ENCODE data around the gene ABCD1.

Gene ABCD1

GRCh38 chrX:153778684-153779101 is 54.0 kb downstream of the ABCD1 start:
- no peak overlapping the region for H3K4me3 ChIP-seq (replicated peaks in 1 of 2; ENCODE audit: low read depth in 2 of 2, low read length in 2 of 2)
- TF ChIP-seq CTCF (IDR thresholded peaks at IDR 0.05; ENCODE audit: low read depth, low read length), result no peak
- no peak for DNase-seq (ENCODE audit: low read depth in 2 of 2)

GRCh38 chrX:153779891-153780677 is 55.4 kb downstream of the ABCD1 start:
- no peak for TF ChIP-seq CTCF (IDR thresholded peaks at IDR 0.05; ENCODE audit: low read depth, low read length)
- no peak for DNase-seq (ENCODE audit: low read depth in 2 of 2)

GRCh38 chrX:153780678-153781427 is 56.2 kb downstream of the ABCD1 start, which contains the start of gene SRPK3:
SRPK3 (plus strand) TSS chrX:153781041; CDS start chrX:153781087, 46 bp downstream.
- no peak for DNase-seq (ENCODE audit: low read depth in 2 of 2)
- no peak for TF ChIP-seq CTCF (IDR thresholded peaks at IDR 0.05; ENCODE audit: low read depth, low read length)
- no peak within 1 kb of the TSS for H3K4me3 ChIP-seq (replicated peaks in 1 of 2; ENCODE audit: low read depth in 2 of 2, low read length in 2 of 2)

More at GRCh38 chrX:153779891-153780677, 55.4 kb downstream of the ABCD1 start:
- H3K4me3 ChIP-seq (replicated peaks in 1 of 2; ENCODE audit: low read depth in 2 of 2, low read length in 2 of 2), result no peak overlapping the region

- no peak for TF ChIP-seq CTCF (IDR thresholded peaks at IDR 0.05; ENCODE audit: low read depth, low read length)
- DNase-seq (ENCODE audit: low read depth in 2 of 2), result no peak
- H3K4me3 ChIP-seq (replicated peaks in 1 of 2; ENCODE audit: low read depth in 2 of 2, low read length in 2 of 2), result no peak overlapping the region
These were observed 56.9 kb downstream of the ABCD1 start for GRCh38 chrX:153781428-153782047.

GRCh38 chrX:153782313-153782712 is 57.7 kb downstream of the ABCD1 start:
- H3K4me3 ChIP-seq (replicated peaks in 1 of 2; ENCODE audit: low read depth in 2 of 2, low read length in 2 of 2), result no peak overlapping the region
- TF ChIP-seq CTCF (IDR thresholded peaks at IDR 0.05; ENCODE audit: low read depth, low read length), result no peak
- DNase-seq (ENCODE audit: low read depth in 2 of 2), result no peak

GRCh38 chrX:153782871-153783270 is 58.2 kb downstream of the ABCD1 start:
- H3K4me3 ChIP-seq (replicated peaks in 1 of 2; ENCODE audit: low read depth in 2 of 2, low read length in 2 of 2), result no peak overlapping the region
- no peak for TF ChIP-seq CTCF (IDR thresholded peaks at IDR 0.05; ENCODE audit: low read depth, low read length)
- DNase-seq (ENCODE audit: low read depth in 2 of 2), result no peak
